Panc1 (cell line): ENCODE measurements around the gene IRS1.

ENCODE experiments used
- CTCF ChIP-seq: fragments of 450-650 bp; IDR thresholded peaks from 2 replicates; pipeline ENCODE4 v1.5.1; 2017; ENCODE audit warnings: mild to moderate bottlenecking
- POLR2AphosphoS5 ChIP-seq: IDR thresholded peaks from 2 replicates; pipeline ENCODE4 v1.6.1; 2012; ENCODE audit warnings: mild to moderate bottlenecking, low read depth, low read length, moderate library complexity
- TCF7L2 ChIP-seq: IDR thresholded peaks from 2 replicates; pipeline ENCODE4 v1.6.1; 2011; ENCODE audit warnings: mild to moderate bottlenecking, low read depth, low read length, inconsistent platforms

GRCh38 chr2:226698671-226699070, 100.9 kb downstream of the IRS1 start:
- no peak for TF ChIP-seq CTCF
- no peak for TF ChIP-seq TCF7L2
- TF ChIP-seq POLR2AphosphoS5 = no peak
